Renal cortex interstitium (tissue), 11 donors: Measurements from ENCODE around the gene DEPDC1B. TPM values are rescaled to one million over a fixed set of nuclear protein-coding genes. Genes with fewer than 3 reads are reported as not detected.
"Not testable (repeated sequence)": the region's sequence is repeated elsewhere in the genome, so short reads cannot be mapped to it uniquely, and the experiment has no call there.

Source experiments
- DNase-seq, 11 donors: peaks; one replicate each; pipeline ENCODE4 v3.0.0-alpha.2; 2013; ENCODE audit warnings: low read depth in 9 of 11, low spot score in 4 of 11; ENCODE audit errors: extremely low read depth in 1 of 11
- polyA plus RNA-seq, 3 donors: library from polyadenylated mRNA; unstranded; fragments of 120-200 nt; gene quantifications; one replicate each; pipeline ENCODE4 v1.2.1, GENCODE V29; 2013; ENCODE audit not compliant: insufficient read length in 3 of 3

Gene DEPDC1B
- polyA plus RNA-seq, 3 donors: 25.6 to 32.0 (median 26.9) TPM

- DNase-seq: no peak
These were observed 10.4 kb upstream of the DEPDC1B start for GRCh38 chr5:60710362-60710761.

- DNase-seq: no peak
These were observed 5.2 kb upstream of the DEPDC1B start for GRCh38 chr5:60705144-60705543.

GRCh38 chr5:60703944-60704343 is 4.0 kb upstream of the DEPDC1B start:
- DNase-seq: no peak

- DNase-seq: no peak
These were observed 1.5 kb upstream of the DEPDC1B start for GRCh38 chr5:60701321-60701968.

GRCh38 chr5:60700416-60700757 is 421 bp upstream of the DEPDC1B start:
- peak in 4 of 11 donors; percentile 20 to 56 (median 43) for DNase-seq

- peak in 1 of 11 donors; percentile 18 for DNase-seq
These were observed 718 bp downstream of the DEPDC1B start for GRCh38 chr5:60699288-60699608.

GRCh38 chr5:60698336-60698735 is 1.6 kb downstream of the DEPDC1B start:
- DNase-seq: no peak

GRCh38 chr5:60690326-60690725 is 9.6 kb downstream of the DEPDC1B start:
- DNase-seq: no peak

- no peak for DNase-seq
These were observed 11.0 kb downstream of the DEPDC1B start for GRCh38 chr5:60688980-60689379.

GRCh38 chr5:60687927-60688720 is 11.8 kb downstream of the DEPDC1B start:
- no peak for DNase-seq

- no peak for DNase-seq
These were observed 13.8 kb downstream of the DEPDC1B start for GRCh38 chr5:60686157-60686556.

- DNase-seq: no peak
These were observed 14.3 kb downstream of the DEPDC1B start for GRCh38 chr5:60685700-60686099.

GRCh38 chr5:60685028-60685427 is 14.9 kb downstream of the DEPDC1B start:
- DNase-seq: peak in 1 of 11 donors; percentile 40

GRCh38 chr5:60682007-60682406 is 18.0 kb downstream of the DEPDC1B start:
- not testable (repeated sequence) for DNase-seq

- DNase-seq: no peak
These were observed 20.1 kb downstream of the DEPDC1B start for GRCh38 chr5:60679816-60680215.

GRCh38 chr5:60677850-60678664 is 21.9 kb downstream of the DEPDC1B start:
- DNase-seq: no peak

- no peak for DNase-seq
These were observed 24.7 kb downstream of the DEPDC1B start for GRCh38 chr5:60675286-60675685.

GRCh38 chr5:60674251-60675069 is 25.5 kb downstream of the DEPDC1B start:
- DNase-seq: no peak

GRCh38 chr5:60673334-60673733 is 26.6 kb downstream of the DEPDC1B start:
- DNase-seq: peak in 1 of 11 donors; percentile 19
